Peyer's patch (tissue), 4 donors: ENCODE measurements around the gene MYL12A.

Experiments
- POLR2A ChIP-seq, 2 donors: fragments of 450-650 bp; IDR thresholded peaks; one replicate each; pipeline ENCODE4 v1.5.1; 2017; ENCODE audit warnings: antibody characterized with exemption in 2 of 2, mild to moderate bottlenecking in 2 of 2, moderate library complexity in 2 of 2
- TF ChIP-seq, protein P1 (sequence below), 6 experiments: fragments of 450-650 bp in 4 of 6; fragments of 200-600 bp in 2 of 6; sonication (generic) in 1 of 6; IDR thresholded peaks; one replicate each; pipeline ENCODE4 v1.5.1; 2017 to 2019; ENCODE audit warnings: antibody characterized with exemption in 6 of 6, mild to moderate bottlenecking in 3 of 6, moderate library complexity in 1 of 6

DNA sequence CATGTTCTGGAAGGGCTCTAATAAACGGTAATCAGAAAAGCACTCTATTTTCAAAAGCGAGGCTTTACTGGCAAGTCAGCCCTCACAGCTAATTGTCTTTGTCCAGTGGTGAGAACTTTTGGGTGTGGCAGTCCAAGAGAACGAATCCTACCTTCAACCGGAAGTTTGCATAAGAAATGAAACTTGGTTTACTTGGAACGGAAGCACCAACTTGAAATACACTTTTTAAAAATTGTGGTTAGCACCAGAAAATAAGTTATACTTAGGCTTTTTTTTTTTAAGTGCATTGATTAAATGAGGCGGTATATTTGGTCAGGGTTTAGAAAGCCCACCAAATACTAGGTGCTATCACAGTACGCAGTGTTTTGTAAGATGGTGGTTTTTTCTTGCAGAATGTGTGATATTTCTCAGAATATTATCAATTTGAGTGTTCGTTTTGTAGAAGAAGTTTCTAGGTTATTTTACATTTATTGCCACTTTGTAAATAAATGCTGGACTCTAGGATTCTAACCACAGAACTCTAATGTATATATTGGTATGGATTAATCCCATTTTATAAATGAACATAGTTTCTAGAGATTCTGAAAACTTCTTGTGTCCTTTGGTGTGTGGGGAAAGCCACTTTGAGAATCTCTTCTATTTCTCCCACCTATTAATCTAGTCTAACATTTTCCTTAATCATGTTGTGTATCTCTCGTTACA, 1.2 kb downstream of the MYL12A start:
- TF ChIP-seq POLR2A (IDR thresholded peaks at IDR 0.05): peak; percentile 32 to 81
- TF ChIP-seq, protein P1, sequence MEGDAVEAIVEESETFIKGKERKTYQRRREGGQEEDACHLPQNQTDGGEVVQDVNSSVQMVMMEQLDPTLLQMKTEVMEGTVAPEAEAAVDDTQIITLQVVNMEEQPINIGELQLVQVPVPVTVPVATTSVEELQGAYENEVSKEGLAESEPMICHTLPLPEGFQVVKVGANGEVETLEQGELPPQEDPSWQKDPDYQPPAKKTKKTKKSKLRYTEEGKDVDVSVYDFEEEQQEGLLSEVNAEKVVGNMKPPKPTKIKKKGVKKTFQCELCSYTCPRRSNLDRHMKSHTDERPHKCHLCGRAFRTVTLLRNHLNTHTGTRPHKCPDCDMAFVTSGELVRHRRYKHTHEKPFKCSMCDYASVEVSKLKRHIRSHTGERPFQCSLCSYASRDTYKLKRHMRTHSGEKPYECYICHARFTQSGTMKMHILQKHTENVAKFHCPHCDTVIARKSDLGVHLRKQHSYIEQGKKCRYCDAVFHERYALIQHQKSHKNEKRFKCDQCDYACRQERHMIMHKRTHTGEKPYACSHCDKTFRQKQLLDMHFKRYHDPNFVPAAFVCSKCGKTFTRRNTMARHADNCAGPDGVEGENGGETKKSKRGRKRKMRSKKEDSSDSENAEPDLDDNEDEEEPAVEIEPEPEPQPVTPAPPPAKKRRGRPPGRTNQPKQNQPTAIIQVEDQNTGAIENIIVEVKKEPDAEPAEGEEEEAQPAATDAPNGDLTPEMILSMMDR (IDR thresholded peaks at IDR 0.05): no peak
